Daoy (cell line): ENCODE results near the gene PFKFB2. TPM values are rescaled to one million over a fixed set of nuclear protein-coding genes. Genes with fewer than 3 reads are reported as not detected.

Experiments used
- DNase-seq: peaks from one replicate; pipeline ENCODE4 v3.0.0-alpha.2; 2015; ENCODE audit warnings: low read depth
- total RNA-seq: library from RNA; depleted of rRNA; stranded (reverse); fragments of >200 nt; shearing (Covaris generic); gene quantifications from 2 replicates; pipeline ENCODE4 v1.2.3, GENCODE V29; 2014; rRNA removed

Gene PFKFB2
- total RNA-seq, 1 experiment from 2014 or later: 2.2 TPM

GRCh38 chr1:207088701-207089626 lies 35.9 kb downstream of the PFKFB2 start, which contains the start of gene C4BPB:
TSS of gene C4BPB (plus strand) at chr1:207088860. CDS start at chr1:207089532, 672 bp downstream.
- peak; percentile 40 for DNase-seq

DNA sequence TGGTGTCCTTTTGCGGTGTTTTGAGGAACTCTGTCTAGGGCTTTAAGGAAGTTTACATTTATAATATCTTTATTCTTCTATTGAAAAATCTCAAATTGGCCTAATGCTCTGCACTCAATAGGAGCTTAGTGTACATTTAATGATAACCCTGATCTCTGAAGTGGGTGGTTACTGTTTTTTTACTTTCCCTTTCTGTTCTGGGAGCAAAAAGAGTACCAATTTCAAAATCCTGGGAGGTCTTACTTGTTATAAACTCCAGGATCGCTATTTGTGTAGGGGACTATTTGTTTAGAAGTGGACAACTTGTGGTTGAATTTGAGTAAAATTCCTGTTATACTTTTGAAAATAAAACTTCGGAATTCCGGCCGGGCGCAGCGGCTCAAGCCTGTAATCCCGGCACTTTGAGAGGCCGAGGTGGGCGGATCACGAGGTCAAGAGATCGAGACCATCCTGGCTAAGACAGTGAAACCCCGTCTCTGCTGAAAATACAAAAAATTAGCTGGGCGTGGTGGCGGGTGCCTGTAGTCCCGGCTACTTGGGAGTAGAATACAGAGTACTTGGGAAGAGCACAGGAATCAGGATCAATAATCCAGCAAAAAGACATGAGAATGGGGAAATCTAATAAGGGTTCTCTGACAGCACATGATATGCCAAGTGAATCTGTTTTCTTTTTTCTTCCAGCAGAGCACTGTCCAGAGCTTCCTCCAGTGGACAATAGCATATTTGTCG lies 36.7 kb downstream of the PFKFB2 start:
- DNase-seq: no peak

DNA sequence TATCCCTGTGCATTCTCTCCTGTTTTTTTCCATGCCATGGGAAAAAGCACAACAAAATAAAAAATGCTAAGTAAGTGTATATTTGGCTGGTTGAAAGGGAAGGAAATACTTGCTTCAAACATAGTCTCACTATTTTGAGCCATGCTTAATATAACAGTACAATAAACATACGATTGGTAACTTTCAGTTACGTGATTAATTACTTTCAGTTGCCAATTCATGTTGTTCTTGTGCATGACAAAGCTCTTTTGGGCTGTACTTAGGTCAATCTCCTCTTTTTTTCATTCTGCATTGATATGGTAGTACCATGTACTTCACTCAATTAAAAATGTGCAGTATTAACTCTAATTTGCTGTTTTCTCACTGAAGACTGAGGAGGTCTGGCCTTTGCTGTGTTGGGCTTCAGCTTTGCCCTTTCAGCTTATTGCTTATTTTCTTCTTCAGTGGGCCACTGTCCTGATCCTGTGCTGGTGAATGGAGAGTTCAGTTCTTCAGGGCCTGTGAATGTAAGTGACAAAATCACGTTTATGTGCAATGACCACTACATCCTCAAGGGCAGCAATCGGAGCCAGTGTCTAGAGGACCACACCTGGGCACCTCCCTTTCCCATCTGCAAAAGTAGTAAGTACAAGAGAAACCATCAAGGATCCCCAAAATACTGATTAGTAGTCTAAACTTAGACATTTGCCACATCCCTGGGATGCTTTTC lies 38.3 kb downstream of the PFKFB2 start:
- DNase-seq: no peak

GRCh38 chr1:207093944-207094343 lies 40.9 kb downstream of the PFKFB2 start:
- no peak for DNase-seq

- DNase-seq: no peak
Observed at GRCh38 chr1:207097871-207098324, 44.8 kb downstream of the PFKFB2 start.

GRCh38 chr1:207101720-207102119 lies 48.6 kb downstream of the PFKFB2 start:
- DNase-seq: no peak

- DNase-seq: no peak
Observed at GRCh38 chr1:207102146-207102545, 49.1 kb downstream of the PFKFB2 start.

- DNase-seq: no peak
Observed at GRCh38 chr1:207102659-207103058, 49.6 kb downstream of the PFKFB2 start.

DNA sequence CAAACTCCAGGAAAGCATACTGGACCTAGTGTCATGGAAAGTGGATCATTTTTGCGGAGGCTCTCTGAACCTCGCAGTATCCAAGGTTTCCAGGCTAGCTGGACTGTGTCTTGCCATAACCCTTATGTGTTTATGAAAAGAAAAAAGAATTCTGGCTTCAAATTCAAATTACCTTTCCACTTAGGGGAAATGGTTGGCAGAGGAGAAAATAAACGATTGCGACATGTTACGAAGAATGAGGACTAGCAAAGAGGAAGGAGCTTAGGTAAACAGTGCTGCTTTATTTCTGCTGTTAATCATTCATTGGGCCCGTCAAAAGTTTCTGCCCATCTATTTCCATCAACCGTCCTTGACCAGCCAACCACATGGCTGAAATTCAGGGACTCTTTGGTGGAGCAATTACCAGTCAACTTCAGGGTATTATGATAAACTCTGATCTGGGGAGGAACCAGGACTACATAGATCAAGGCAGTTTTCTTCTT lies 50.9 kb downstream of the PFKFB2 start, which contains the start of gene C4BPA:
TSS of gene C4BPA (plus strand) at position 342 of the 482 bp plus-strand sequence. CDS start 8,793 bp downstream, outside the sequence.
- no peak for DNase-seq

- peak; percentile 20 for DNase-seq
Observed at GRCh38 chr1:207109004-207109403, 55.9 kb downstream of the PFKFB2 start.

DNA sequence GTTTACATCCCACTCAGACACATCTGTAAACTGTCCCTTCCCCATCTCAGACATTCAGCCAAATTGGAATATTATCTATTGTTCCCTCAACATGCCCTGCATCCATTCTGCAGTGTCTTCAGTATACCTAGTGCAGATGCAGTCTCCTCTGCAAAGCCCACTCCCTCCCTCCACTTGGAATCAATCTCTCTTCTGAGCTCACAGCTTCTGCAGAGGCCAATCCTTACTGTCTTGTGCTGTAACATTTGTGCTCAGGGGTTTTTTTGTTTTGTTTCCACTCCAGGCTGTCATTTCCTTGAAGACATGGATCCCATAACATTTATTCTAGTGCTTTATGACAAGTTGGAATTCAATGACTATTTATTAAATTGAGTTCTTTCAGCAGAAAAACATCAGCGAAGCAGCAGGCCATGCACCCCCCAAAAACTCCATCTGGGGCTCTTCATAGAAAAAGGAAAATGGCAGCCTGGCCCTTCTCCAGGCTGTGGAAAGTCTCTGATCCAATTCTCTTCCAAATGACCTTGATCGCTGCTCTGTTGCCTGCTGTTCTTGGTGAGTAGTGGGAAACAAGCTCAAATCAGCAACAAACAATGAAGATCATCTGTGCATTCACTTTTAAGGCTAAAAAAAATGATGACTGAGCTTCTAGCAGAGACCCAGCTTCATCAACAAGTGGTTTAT lies 59.7 kb downstream of the PFKFB2 start:
- DNase-seq: no peak

DNA sequence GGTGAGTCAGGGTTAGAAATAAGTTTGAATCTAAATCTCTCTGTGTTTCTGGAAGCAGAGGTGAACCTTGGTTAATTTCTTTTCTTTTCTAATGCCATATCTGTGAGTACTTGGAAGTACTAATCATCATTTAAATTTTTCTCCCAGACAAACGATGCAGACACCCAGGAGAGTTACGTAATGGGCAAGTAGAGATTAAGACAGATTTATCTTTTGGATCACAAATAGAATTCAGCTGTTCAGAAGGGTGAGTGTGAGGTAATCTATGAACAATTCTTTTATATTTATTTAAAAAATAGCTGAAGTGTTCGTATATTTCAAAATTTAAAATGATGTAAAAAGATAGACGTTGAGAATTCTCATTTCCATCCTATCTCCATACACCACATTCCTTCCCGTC lies 62.2 kb downstream of the PFKFB2 start:
- DNase-seq: no peak

- no peak for DNase-seq
Observed at GRCh38 chr1:207124389-207124788, 71.3 kb downstream of the PFKFB2 start.

DNA sequence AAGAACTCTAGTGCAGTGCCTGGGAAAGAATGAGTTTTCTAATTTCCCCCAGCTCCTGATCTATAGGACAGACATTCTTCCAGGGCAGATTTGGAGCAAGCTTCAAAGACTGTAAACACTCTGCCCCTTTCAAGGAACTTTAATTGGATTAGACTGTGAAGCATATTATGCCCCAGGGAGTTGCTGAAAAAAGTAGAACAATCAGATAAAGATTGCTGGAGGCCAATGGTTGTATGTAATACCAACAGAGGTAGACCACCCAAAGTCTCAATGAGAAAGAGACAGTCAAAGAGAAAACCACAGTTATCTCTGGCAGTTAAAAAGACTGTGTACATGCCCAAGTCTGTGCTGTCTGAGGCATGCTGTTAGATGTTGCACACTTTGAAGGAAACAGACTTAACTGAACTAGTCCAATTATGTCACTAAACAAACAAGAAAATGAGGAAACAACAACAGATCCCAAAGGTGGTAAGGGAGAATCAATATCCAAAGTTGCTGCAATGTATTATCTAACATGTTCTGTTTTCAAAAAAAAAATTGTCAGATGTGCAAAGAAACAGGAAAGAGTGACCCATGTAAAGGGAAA lies 75.4 kb downstream of the PFKFB2 start:
- DNase-seq: no peak

DNA sequence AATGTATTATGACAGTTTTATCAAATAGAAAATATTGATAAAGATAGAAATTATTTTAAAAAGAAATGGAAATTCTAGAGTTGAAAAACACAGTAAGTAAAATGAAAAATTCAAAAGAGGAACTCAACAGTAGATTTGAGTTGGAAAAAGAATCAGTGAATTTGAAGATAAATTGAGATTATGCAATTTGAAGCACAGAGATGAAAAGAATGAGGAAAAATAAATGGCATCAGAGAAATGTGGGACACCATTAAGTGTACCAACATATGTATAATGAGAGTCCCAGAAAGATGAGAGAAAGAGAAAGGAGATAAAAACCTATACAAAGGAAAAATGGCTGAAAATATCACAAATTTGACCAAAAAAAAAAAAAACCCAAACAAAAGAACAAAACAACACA lies 76.0 kb downstream of the PFKFB2 start:
- DNase-seq: no peak

Other genes starting within 250 kb of the PFKFB2 start
- not detected in 2 replicates for gene IL20, start 187.7 kb upstream of the PFKFB2 start, total RNA-seq
- 0.11 TPM in 1 of 2 replicates, not detected in the other for gene IL24, start 155.8 kb upstream of the PFKFB2 start, total RNA-seq
- 0.23 TPM in 1 of 2 replicates, not detected in the other for gene FCMR, start 131.3 kb upstream of the PFKFB2 start, total RNA-seq
- not detected in 2 replicates for gene PIGR, start 106.8 kb upstream of the PFKFB2 start, total RNA-seq
- gene FCAMR, start 82.8 kb upstream of the PFKFB2 start, total RNA-seq: not detected in 2 replicates
- 0.11 TPM in 1 of 2 replicates, not detected in the other for gene C1orf116, start 20.5 kb upstream of the PFKFB2 start, total RNA-seq
- 4.5 and 7.0 TPM in 2 replicates for gene YOD1, start 2.1 kb upstream of the PFKFB2 start, total RNA-seq
- gene C4BPB, start 35.6 kb downstream of the PFKFB2 start, total RNA-seq: 0.29 TPM in 1 of 2 replicates, not detected in the other
- gene C4BPA, start 51.0 kb downstream of the PFKFB2 start, total RNA-seq: not detected in 2 replicates